Adipose tissue (tissue), 3 donors: ENCODE measurements around the gene KIF1B. TPM values are rescaled to one million over a fixed set of nuclear protein-coding genes. Genes with fewer than 3 reads are reported as not detected.
"Not testable (repeated sequence)": the region's sequence is repeated elsewhere in the genome, so short reads cannot be mapped to it uniquely, and the experiment has no call there.

Experiments used
- H3K27ac ChIP-seq: one replicate; pipeline ENCODE4 v1.5.1; 2013; ENCODE audit warnings: low read depth, low read length
- whole genome bisulfite sequencing, 3 donors: extraction: QIAGEN DNeasy Blood & Tissue Kit; methylation state at CpG; one replicate each; pipeline ENCODE4 v1.1.7; 2013; 5-methylcytosine and 5-hydroxymethylcytosine counted together
- polyA plus RNA-seq, 3 donors: library from polyadenylated mRNA; stranded (reverse); fragments of 200-250 nt; gene quantifications; one replicate each; pipeline ENCODE4 v1.2.3, GENCODE V29; 2013
- donor health status: healthy with polysubstance abuse.
- donor health status: Bipolar disorder and iron deficiency.
- donor health status: healthy.

KIF1B gene
- polyA plus RNA-seq, 3 donors, result 9.1 to 10.5 (median 9.2) TPM

DNA sequence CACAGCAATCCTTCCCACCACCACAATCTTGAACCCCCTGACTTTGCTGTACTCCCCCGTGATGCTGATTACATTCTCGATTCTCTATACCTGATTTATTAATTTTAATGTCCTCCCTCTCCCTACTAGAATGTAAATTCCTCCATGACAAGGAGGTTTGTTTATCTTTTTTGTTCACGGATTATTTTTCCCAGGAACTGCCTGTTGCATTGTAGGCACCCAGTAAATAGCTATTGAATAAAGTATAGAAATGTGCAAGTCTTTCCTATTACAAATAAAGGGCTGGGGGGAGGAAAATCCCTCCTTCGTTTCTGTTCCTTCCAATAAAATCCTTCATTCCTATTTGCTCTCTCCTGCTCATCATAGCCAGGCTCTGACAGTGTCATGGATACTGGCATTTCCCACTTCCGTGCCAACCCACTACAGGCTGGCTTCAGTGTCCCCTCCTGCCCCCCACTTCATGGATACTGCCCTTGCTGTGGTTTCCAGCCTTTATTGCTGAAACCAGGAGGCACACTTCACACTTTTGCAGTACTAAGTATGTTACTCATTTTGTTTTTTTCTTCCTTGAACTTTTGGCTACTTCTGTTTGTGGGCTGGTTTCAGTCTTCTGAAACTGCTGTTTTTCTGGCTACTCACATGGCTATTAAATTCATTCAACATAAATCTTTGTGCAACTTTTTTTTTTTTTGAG lies 7.5 kb downstream of the KIF1B start:
- H3K27ac ChIP-seq, result no peak overlapping the region
- WGBS, 3 donors, result 41 to 58% (median 50%) methylated on average over 5 of the region's 5 CpGs

DNA sequence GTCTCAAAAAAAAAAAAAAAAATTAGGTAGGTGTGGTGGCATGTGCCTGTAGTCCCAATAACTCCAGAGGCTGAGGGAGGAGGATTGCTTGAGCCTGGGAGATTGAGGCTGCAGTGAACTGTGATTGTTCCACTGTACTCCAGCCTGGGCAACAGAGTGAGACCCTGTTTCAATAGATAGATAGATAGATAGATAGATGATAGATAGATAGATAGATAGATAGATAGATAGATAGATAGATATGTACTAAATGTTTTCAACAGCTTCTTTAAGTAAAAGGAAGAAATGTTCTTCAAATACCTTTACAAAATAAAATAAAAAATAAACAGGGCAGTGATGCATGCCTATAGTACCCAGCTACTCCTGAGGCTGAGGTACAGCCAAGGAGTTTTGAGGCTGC lies 9.8 kb downstream of the KIF1B start:
- no peak overlapping the region for H3K27ac ChIP-seq

DNA sequence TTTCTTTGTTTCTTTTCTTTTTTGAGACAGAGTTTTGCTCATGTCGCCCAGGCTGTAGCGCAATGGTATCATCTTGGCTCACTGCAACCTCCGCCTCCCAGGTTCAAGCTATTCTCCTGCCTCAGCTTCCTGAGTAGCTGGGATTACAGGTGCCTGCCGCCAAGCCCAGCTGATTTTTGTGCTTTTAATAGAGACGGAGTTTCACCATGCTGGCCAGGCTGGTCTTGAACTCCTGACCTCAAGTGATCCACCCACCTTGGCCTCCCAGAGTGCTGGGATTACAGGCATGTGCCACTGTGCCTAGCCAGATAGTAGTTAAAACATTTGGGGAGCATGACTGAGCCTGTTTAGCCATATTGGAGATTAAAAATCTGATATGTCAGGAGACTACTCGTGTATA lies 10.3 kb downstream of the KIF1B start:
- 87 to 95% (median 91%) methylated on average over 6 of the region's 6 CpGs for WGBS, 3 donors
- not testable (repeated sequence) for H3K27ac ChIP-seq

DNA sequence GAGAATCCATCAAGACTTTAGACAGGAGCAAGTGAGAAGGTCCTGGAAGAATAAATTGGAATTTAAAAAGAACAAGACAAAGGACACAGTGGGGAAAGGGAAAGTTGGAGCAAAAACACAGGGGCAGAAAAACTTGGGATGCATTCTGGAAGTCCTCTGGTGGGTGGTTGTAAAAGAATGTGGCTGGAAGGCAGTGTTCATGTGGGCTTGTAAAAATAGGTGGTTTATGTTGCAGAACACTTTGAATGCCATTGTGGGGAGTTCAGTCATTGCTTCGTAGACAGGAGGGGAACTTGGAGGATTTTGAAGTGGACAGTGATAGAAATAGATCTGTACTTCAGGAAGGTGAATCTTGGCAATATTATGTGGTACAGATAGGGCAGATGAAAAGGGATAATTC lies 15.2 kb downstream of the KIF1B start:
- WGBS, 3 donors, result 68 to 91% (median 86%) methylated on average over 1 of the region's 1 CpG
- H3K27ac ChIP-seq, result no peak overlapping the region

DNA sequence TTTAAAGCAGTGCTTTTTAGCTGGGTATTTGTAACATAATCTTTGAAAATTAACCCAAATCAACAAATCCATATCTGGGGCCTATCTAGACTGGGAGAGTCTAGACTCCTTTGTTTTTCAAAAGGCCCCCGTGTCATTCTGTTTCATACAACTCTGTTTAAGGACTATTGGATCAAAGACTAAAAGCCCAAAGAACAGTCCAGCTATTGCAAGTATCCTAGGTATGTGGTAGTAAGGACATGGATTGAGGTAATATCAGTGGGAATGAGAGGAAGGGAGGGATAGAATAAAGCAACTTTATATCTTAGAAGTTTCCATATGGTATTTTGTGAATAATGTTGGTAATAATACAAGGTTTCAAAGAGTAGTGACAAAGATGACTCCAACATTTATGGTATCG lies 18.2 kb downstream of the KIF1B start:
- 76 to 89% (median 88%) methylated on average over 2 of the region's 2 CpGs for WGBS, 3 donors
- H3K27ac ChIP-seq, result no peak overlapping the region

DNA sequence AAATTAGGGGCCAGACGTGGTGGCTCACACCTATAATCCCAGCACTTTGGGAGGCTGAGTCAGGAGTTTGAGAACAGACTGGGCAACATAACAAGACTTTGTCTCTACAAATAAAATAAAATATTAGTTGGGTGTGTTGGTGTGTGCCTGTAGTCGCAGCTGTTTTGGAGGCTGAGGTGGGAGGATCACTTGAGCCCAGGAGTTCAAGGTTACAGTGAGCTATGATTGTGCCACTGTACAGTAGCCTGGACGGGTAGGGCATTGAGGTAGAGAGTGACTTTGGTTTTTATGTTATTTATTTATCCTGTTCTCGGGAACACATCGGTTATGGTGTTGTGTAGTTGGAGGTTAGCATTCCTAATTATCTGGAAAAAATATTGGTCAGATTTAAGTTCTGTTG lies 19.5 kb downstream of the KIF1B start:
- WGBS, 3 donors, result 89 to 95% (median 93%) methylated on average over 5 of the region's 5 CpGs
- no peak overlapping the region for H3K27ac ChIP-seq

DNA sequence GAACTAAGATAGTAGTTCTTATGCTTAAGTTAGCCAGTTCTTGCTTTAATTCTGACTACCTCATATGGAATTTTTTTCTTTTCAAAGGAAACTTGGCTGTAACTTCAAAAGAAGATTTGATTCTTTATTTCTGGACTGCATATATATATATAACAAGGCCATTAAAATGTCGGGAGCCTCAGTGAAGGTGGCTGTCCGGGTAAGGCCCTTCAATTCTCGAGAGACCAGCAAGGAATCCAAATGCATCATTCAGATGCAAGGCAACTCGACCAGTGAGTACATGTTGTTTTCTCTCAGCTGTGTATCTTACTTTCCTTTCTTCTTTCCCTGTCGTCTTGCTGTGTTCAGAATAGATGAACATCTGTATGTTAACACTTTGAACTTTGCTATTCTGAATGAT lies 21.8 kb downstream of the KIF1B start:
- WGBS, 3 donors, result 48 to 63% (median 61%) methylated on average over 5 of the region's 5 CpGs
- H3K27ac ChIP-seq, result no peak overlapping the region

DNA sequence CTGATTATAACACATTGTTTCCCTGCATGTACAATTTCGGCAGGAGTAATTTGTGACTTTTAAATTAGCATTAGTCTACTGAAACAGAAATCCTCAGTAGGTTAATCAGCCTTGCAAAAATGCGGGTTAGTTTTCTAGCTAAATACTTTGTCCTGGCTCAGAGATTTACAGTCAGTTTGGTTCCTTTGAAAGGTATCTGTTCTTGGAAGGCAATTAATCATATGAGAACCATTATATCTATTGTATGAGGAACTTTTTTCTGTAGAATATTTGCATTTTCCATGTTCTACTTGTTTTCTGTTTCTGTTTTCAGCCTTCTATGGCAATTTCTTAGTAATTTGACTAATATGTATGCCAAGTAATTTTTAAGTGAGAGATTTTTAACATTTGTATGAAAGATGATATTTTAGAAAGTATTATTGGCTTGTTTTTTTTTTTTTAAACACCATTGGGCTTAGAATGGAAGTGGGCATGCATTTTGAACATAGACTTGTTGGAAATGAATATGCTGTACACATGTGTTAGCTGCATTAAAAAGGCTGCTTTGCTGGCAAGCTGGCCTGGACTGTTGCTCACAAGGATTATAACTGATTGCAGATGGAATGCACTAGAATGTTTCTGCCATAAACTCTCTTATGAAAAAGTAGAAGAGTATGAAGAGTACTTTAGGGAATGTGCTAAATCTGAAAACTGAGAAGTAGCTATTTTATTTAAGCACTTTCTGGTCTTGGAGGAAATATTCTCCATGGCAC lies 26.2 kb downstream of the KIF1B start:
- WGBS, 3 donors, result 74 to 83% (median 77%) methylated on average over 2 of the region's 2 CpGs
- H3K27ac ChIP-seq, result no peak overlapping the region

DNA sequence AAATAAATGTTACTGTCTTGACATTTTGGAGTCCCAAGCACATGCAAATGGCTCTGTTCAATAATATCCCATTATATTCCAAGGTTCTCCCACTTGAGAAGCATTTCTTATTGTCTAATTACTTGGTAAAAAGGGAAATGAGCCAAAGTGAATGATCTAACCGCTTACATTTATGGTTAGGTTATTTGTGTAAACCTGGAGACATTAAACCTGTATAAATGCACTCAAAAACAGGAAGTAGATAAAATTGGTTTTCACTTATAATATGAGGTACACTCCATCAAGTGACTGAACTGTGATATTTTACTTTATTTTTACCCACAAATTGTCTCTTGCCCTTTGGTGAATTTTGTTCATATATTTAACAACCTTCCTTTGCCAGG lies 26.8 kb downstream of the KIF1B start:
- WGBS, 3 donors, result 81 to 89% (median 84%) methylated on average over 1 of the region's 1 CpG
- no peak overlapping the region for H3K27ac ChIP-seq

DNA sequence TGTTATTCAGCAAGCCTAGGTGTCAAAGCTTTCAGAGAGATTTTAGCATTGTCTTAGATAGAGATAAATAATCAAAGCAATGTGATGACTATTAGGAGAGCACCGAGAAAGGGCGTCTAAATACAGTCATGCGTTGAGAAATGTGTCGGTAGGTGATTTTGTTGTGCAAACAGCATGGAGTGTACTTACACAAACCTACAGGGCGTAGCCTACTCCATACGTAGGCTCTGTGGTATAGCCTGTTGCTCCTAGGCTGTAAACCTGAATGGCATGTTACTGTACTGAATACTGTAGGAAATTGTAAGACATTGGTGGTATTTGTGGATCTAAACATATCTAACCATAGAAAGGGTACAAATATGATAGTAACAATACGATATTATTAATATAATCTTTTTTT lies 31.8 kb downstream of the KIF1B start:
- H3K27ac ChIP-seq, result no peak overlapping the region
- WGBS, 3 donors, result 74 to 94% (median 82%) methylated on average over 7 of the region's 7 CpGs

DNA sequence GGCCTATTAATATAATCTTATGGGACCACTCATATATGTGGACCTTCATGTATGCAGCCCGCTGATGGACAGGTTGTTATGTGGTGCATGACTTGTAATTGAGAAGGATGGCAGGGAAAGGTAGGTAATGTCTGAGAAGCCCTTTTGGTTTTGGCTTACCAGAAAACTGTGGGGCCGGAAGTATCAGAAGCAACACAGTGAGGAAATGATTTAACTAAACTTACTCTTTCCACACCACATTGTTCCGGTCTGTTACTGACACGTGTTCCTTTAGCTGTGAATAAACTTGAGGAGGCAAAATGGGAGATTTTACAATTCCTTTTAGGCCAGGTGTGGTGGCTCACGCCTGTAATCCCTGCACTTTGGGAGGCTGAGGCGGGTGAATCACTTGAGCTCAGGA lies 32.4 kb downstream of the KIF1B start:
- no peak overlapping the region for H3K27ac ChIP-seq
- WGBS, 3 donors, result 64 to 90% (median 70%) methylated on average over 6 of the region's 6 CpGs

DNA sequence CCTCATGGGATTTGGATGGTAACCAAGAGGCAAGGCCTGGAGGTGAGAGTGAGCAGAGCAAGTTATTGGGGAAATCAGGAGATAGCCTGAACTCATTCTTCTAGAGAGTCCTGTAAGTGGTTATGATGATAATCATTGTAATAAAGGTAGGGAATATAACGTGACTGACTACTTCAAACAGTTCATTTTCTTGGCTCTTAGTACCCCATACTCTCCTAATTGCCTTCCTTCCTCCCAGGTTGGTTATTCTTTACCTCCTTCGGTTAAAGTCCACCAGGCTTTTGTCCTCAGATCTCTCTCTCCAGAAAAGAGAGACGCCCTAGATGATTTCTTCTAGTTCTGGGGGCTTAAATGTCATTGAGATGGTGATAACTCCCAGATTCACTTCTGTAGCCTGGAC lies 35.3 kb downstream of the KIF1B start:
- 69 to 78% (median 77%) methylated on average over 3 of the region's 3 CpGs for WGBS, 3 donors
- no peak overlapping the region for H3K27ac ChIP-seq

DNA sequence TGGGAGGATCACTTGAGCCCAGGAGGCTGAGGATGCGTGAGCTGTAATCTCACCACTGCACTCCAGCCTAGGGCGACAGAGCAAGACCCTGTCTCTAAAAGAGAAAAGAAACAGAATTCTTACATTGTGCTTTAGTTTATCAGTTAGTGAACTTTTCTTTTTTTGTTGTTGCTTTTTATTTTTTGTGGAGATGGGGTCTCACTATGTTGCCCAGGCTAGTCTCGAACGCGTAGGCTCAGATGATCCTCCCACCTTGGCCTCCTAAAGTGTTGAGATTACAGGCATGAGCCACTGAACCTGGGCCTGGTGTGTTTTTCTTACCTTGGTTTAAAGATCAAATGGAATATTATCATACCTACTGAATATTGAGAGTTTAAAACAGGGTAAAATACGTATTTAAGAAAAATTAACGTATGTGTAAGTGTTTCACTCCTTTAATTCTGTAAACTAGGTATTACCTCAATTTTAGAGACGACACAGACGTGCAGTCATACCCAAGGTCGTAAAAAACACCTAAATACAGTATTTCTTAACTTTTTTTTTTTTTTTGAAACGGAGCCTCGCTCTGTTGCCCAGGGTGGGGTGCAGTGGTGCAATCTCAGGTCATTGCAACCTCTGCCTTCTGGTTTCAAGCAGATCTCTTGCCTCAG lies 39.6 kb downstream of the KIF1B start:
- WGBS, 3 donors, result 78 to 97% (median 89%) methylated on average over 12 of the region's 12 CpGs
- no peak overlapping the region for H3K27ac ChIP-seq

DNA sequence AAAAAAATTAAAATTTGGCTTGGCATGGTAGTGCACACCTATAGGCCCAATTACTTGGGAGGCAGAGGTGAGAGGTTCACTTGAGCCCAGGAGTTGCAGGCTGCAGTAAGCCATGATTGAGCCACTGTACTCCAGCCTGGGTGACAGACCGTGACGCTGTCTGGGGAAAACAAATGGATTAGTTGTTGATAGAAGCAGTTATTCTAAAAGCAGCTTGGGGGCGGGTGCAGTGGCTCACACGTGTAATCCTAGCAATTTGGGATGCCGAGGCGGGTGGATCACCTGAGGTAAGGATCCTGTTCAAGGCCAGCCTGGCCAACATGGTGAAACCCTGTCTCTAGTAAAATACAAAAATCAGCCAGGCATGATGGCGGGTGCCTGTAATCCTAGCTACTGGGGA lies 40.3 kb downstream of the KIF1B start:
- 87 to 94% (median 94%) methylated on average over 7 of the region's 7 CpGs for WGBS, 3 donors
- no peak overlapping the region for H3K27ac ChIP-seq

DNA sequence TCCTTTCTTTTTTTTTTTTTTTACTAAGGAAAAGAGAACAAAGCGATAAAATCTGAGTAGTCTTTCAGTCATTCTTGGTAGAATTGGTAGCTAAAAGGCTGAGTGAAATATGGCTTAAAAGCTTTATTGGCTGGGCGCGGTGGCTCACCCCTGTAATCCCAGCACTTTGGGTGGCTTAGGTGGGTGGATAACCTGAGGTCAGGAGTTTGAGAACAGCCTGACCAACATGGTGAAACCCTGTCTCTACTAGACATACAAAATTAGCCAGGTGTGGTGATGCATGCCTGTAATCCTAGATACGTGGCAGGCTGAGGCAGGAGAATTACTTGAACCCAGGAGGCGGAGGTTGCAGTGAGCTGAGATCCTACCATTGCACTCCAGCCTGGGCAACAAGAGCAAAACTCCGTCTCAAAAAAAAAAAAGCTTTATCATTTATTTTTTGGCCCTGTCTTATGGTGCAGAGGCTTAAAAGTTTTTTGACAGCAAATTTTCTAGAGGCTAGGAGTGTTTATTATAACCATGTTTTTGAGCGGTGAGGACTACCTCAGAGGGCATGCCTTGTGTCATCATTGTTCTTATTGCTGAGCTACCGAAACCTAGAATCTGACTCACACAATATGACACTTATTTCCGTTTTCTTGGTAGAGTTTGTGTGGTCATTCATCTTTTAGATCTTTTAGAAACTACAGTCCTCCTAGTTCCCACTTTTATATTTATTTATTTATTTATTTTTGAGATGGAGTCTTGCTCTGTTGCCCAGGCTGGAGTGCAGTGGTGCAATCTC lies 41.1 kb downstream of the KIF1B start:
- not testable (repeated sequence) for H3K27ac ChIP-seq

DNA sequence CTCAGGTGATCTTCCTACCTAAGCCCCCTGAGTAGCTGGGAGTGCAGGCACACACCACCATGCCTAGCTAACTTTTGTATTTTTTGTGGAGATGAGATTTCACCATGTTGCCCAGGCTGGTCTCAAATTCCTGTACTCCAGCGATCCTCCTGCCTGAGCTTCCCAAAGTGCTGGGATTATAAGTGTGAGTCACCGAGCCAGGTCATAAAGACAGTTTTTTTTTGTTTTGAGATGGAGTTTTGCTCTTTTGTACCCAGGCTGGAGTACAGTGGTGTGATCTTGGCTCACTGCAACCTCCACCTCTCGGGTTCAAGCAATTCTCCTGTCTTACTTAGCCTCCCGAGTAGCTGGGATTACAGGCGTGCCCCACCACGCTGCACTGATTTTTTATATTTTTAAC lies 42.1 kb downstream of the KIF1B start:
- H3K27ac ChIP-seq, result no peak overlapping the region
- 93 to 96% (median 95%) methylated on average over 6 of the region's 6 CpGs for WGBS, 3 donors

More for the DNA sequence above, 41.1 kb downstream of the KIF1B start:
- WGBS, 3 donors, result 86 to 92% (median 86%) methylated on average over 9 of the region's 9 CpGs

DNA sequence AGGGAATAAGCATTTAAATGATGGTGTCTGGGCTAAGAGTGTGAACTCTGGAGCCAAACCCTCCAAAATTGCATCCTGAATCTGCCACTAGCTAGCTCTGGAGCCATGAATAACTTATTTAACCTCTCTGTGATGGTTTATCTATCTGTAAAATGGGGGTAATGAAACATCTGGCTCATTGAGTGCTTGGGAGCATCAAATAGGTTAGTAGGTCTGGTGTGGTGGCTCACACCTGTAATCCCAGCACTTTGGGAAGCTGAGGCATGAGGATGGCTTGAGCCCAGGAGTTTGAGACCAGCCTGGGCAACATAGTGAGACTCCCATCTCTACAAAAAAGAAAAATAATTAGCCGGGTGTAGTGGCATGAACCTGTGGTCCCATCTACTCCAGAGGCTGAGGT lies 42.8 kb downstream of the KIF1B start:
- no peak overlapping the region for H3K27ac ChIP-seq
- 95 to 100% (median 100%) methylated on average over 1 of the region's 1 CpG for WGBS, 3 donors

DNA sequence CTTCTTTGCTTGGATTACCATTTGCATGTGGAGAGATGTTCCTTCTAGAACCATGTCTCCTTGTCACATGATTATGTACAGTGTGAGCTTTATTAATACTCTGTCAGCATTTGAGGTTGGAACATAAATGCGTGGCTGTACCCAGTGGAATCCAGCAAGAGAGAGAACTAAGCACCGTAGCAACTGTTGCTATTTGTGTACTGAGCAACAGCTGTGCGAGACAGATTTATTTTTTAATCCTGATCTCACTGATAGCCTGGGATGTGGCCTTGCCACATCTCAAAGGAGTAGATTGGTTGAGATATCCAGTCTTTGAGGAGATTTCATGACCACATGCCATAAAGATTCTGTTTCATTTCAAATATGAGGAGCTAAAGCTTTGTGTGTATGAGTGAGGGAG lies 43.4 kb downstream of the KIF1B start:
- 11 to 35% (median 21%) methylated on average over 3 of the region's 3 CpGs for WGBS, 3 donors
- no peak overlapping the region for H3K27ac ChIP-seq

DNA sequence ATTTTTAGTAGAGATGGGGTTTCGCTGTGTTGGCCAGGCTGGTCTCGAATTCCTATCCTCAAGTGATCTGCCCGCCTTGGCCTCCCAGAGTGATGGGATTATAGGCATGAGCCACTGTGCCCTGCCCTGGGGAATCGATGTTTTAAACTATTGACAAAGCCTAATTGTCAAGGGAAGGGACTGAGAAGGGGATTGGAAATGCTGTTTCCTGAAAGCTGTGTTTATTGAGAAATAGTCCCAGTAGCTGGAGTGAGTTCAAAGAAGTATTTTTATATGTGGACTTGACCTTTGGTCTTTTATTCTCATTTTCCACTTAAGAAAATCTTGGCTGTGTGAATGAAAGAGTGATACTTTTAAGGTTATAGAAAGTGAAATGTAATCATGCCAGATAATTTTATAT lies 47.5 kb downstream of the KIF1B start:
- no peak overlapping the region for H3K27ac ChIP-seq
- 28 to 74% (median 54%) methylated on average over 4 of the region's 4 CpGs for WGBS, 3 donors
